Stimulated activated CD4-positive, alpha-beta T cell treated with anti-CD3 and anti-CD28 coated beads, Interleukin-1b, Interleukin-23, amount 100 ng/mL, for 48 hours (primary cell): ENCODE data around the gene NCF2.

Experiments
- DNase-seq: peaks from one replicate; pipeline ENCODE4 v3.0.0-alpha.2; 2020

NCF2 gene

GRCh38 chr1:183609759-183610452 is 19.6 kb upstream of the NCF2 start:
- DNase-seq = no peak

GRCh38 chr1:183609313-183609712 is 19.1 kb upstream of the NCF2 start:
- peak; percentile 26 for DNase-seq

DNA sequence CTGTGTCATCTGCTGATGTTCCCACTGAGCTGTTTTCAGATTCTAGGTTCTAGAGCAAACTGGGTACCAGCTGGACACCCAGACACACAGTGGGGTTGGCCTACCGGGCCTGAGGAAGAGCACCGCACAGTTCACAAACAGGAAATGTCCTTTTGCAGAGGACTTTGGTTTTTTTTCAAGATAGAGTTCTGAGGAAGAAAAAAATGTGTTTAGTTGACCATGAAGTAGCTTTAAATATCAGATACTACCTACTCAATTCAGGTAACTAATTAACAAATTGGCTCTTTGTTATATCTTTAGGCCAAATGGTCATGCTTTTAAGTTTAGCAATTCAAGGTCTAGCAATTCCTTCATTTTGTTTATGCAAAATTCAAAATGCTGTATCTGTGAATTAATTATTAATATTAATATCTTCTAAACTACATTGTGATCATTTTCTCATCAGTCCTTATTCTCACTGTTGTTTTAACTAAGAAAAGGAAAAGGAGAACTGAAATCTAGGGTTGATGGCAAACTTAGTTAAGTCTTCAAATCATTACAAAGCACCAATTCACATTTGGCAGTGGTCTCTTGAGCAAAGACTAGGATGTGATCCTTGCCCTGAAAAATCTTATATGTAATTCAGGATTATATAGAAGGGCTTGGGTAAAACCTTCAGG is 17.2 kb upstream of the NCF2 start:
- DNase-seq = no peak

DNA sequence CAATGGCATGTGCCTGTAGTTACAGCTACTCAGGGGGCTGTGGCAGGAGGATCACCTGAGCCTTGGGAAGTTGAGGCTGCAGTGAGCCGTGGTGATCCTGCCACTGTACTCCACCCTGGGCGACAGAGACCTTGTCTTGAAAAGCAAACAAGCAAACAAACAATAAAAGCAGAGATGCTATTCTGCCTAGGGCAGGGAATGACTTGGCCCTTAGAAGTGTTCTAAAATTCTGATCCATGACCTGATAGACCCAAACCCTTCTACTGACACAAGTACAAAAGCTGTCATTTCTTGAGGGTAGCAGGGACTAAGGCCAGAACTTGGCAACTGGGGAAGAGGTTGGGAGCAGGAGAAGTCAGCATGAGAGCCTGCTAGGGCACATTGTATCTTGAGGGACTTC is 15.6 kb upstream of the NCF2 start:
- no peak for DNase-seq

GRCh38 chr1:183604815-183605214 is 14.6 kb upstream of the NCF2 start:
- no peak for DNase-seq

GRCh38 chr1:183604038-183604808 is 14.0 kb upstream of the NCF2 start:
- DNase-seq = no peak

GRCh38 chr1:183602510-183602909 is 12.3 kb upstream of the NCF2 start:
- DNase-seq = no peak

GRCh38 chr1:183600634-183601033 is 10.4 kb upstream of the NCF2 start:
- DNase-seq = no peak

GRCh38 chr1:183600136-183600535 is 9.9 kb upstream of the NCF2 start:
- no peak for DNase-seq

- no peak for DNase-seq
Measured at GRCh38 chr1:183598386-183598785, 8.1 kb upstream of the NCF2 start.

- DNase-seq = no peak
Measured at GRCh38 chr1:183597656-183598347, 7.5 kb upstream of the NCF2 start.

DNA sequence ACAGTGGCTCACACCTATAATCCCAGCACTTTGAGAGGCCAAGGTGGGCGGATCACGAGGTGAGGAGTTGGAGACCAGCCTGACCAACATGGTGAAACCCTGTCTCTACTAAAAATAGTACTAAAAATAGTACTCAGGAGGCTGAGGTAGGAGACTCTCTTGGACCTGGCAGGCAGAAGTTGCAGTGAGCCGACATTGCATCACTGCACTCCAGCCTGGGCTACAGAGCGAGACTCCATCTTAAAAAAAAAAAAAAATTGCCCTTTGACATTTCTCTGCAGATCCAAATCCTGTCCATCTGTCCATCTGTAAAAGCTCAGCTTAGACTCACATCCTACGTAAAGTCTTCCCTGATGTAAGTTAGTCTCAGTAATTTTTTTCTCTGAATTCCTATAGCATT is 6.2 kb upstream of the NCF2 start:
- no peak for DNase-seq

DNA sequence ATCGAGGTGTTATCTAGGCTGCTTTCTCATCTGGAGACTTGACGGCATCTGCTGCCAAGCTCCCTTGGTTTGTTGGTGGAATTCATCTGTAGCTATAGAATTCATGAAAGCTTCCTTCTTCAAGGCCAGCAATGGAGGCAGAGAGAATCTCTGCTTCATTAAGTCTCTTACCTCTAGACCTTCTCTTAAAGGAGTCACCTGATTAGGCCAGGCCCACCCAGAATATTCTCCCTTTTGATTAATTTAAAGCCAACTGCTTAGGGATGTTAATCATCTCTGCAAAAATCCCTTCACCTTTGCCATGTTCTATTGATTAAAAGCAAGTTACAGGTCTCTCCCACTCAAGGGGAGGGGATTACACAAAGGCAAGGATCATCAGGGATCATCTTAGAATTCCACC is 5.3 kb upstream of the NCF2 start:
- DNase-seq = no peak

- peak; percentile 14 for DNase-seq
Measured at GRCh38 chr1:183593356-183593755, 3.1 kb upstream of the NCF2 start.

- no peak for DNase-seq
Measured at GRCh38 chr1:183592733-183593132, 2.5 kb upstream of the NCF2 start.

DNA sequence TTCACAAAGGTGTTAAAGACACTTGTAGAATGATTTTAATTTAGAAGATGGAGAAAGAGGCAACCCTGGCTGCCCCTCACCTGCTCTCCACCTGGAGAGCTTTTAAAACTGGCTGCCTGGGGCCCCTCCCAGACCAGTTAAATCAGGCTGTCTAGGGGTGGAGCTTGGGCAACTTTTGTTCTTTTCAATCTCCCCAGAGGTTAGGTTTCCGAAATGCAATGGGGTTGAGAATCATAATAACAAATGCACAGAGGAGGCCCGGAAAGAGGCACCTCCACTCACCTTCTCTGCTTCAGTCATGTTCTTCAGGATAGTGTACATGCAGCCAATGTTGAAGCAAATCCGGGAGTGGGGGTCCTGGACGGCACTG is 400 bp downstream of the NCF2 start:
- DNase-seq = no peak

GRCh38 chr1:183589384-183589783 is 875 bp downstream of the NCF2 start:
- no peak for DNase-seq

DNA sequence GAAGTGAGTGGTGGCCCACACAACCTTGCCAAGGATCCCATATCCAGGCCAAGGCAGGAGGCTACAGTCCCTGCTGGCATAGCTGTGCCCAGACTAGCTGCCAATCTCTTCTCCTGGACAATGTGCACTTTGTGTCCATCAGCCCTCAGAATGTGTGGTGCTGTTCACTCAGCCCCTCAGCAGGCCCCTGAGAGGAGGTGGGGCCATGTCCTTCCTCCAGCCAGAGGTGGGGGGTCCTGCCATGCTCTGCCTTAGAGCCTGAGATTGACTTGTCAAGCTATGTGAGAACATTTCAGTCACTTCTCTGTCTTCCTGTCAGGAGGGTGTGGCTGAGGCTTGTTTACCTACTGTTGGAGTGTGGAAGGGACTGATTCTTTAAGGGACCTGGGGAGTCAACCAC is 1.4 kb downstream of the NCF2 start:
- DNase-seq = no peak

- no peak for DNase-seq
Measured at GRCh38 chr1:183586926-183587325, 3.3 kb downstream of the NCF2 start.

GRCh38 chr1:183586455-183586854 is 3.8 kb downstream of the NCF2 start:
- no peak for DNase-seq

DNA sequence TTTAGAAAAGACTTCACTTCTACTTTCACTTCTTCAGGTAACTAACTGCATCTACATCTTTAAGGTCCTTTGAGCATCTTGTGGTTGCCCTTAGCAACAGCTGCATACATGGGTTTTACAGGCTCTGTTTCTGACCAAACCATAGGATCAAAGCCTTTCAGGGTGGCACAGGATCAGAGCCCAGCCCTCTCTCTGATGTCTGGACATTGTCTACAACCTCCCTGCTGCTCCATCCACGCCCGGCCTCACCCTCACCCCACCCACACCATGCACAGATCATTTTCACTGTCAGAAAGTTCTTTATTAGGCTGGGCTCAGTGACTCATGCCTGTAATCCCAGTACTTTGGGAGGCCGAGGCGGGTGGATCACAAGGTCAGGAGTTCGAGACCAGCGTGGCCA is 5.2 kb downstream of the NCF2 start:
- no peak for DNase-seq

- no peak for DNase-seq
Measured at GRCh38 chr1:183584147-183584546, 6.1 kb downstream of the NCF2 start.

DNA sequence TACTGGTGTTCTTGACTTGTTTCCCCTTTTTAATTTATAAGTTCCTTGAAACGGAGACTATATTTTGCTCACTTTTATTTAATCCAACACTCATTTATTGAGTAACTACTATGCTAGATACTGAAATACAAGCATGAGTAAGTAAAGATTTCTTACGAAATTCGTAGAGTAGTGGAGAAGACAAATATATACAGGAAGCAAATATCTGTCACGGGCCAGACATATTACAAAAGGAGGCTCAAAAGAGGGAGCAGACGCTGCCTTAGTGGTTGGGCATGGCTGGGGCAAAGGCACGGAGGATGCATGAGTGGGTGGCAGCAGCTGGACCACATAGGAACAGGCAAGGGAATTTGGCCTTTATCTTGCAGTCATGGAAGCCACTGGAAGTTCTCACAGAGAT is 6.8 kb downstream of the NCF2 start:
- DNase-seq = no peak
